H1 (cell line): ENCODE results near the gene PRR3. TPM values are rescaled to one million over a fixed set of nuclear protein-coding genes. Genes with fewer than 3 reads are reported as not detected.

ENCODE experiments used
- BCL11A ChIP-seq, 2 experiments: IDR thresholded peaks; one replicate each; pipeline ENCODE4 v1.6.1; 2011; ENCODE audit warnings: low read depth in 2 of 2, low read length in 2 of 2, mild to moderate bottlenecking in 2 of 2
- EGR1 ChIP-seq: IDR thresholded peaks from 2 replicates; pipeline ENCODE4 v1.6.1; 2011; ENCODE audit warnings: low read depth, low read length, borderline replicate concordance
- POLR2A ChIP-seq, 2 experiments: IDR thresholded peaks; 1 replicate in 1 of 2; 2 replicates in 1 of 2; pipeline ENCODE4 v1.6.1; 2011; ENCODE audit warnings: low read depth in 2 of 2, low read length in 2 of 2, mild to moderate bottlenecking in 2 of 2; ENCODE audit errors: control extremely low read depth in 1 of 2
- POLR2AphosphoS5 ChIP-seq: IDR thresholded peaks from 2 replicates; pipeline ENCODE4 v1.6.1; 2011; ENCODE audit warnings: low read depth, low read length
- RAD21 ChIP-seq, 2 experiments: IDR thresholded peaks in 1 of 2; conservative IDR thresholded peaks in 1 of 2; 2 replicates each; pipeline ENCODE4 v1.6.1; 2011; ENCODE audit warnings: low read depth in 2 of 2, low read length in 2 of 2, improper control_type of control experiment in 1 of 2, inconsistent platforms in 1 of 2, mild to moderate bottlenecking in 1 of 2, moderate library complexity in 1 of 2
- SIRT6 ChIP-seq: IDR thresholded peaks from one replicate; pipeline ENCODE4 v1.7.1; 2012; ENCODE audit warnings: low read length, inconsistent platforms
- TAF7 ChIP-seq: optimal IDR thresholded peaks from 2 replicates; pipeline ENCODE3; 2011; ENCODE audit warnings: low read depth, mild to moderate bottlenecking, inconsistent platforms, low read length, moderate library complexity, borderline replicate concordance
- TCF12 ChIP-seq: IDR thresholded peaks from 2 replicates; pipeline ENCODE4 v1.6.1; 2011; ENCODE audit warnings: low read depth, mild to moderate bottlenecking, low read length
- polyA plus RNA-seq, 7 experiments: library from polyadenylated mRNA; depleted of rRNA in 3 of 7; stranded (reverse) in 5 of 7; unstranded in 2 of 7; fragments of >200 nt in 5 of 7; fragments of 200-250 nt in 2 of 7; gene quantifications; 1 replicate in 5 of 7; 2 replicates in 1 of 7; 4 replicates in 1 of 7; pipeline versions ENCODE4 v1.2.1 to v1.2.3, GENCODE V29; 2011 to 2013; ENCODE audit warnings: missing spikeins in 2 of 7, mixed read lengths in 2 of 7
- total RNA-seq: library from RNA; stranded (reverse); fragmentation: NEBNext Ultra II Directional; extraction: Animal tissue kit (Norgen Biotek cat#: 25700); gene quantifications from 2 replicates; pipeline ENCODE4 v1.2.1, GENCODE V29; 2021

Gene PRR3
- total and polyA plus RNA-seq, 2 of the 8 experiments (the other 6 are each of a cell fraction or from before 2014, with no cell fraction given) = 10.5 to 24.2 TPM

- no peak for TF ChIP-seq BCL11A (IDR thresholded peaks at IDR 0.05; ENCODE audit: low read depth in 2 of 2, low read length in 2 of 2)
- TF ChIP-seq POLR2AphosphoS5 = no peak
- TF ChIP-seq POLR2A (IDR thresholded peaks at IDR 0.05; ENCODE audit: control extremely low read depth in 1 of 2, low read depth in 2 of 2, low read length in 2 of 2) = no peak
- TF ChIP-seq EGR1 = no peak
- TF ChIP-seq SIRT6 = no peak
- no peak for TF ChIP-seq TCF12
- TF ChIP-seq RAD21 (IDR thresholded peaks at IDR 0.05 in 1 of 2, conservative IDR thresholded peaks at IDR 0.05 in 1 of 2; ENCODE audit: low read depth in 2 of 2, low read length in 2 of 2) = no peak
- no peak for TF ChIP-seq TAF7
Measured at GRCh38 chr6:30537931-30538330, 19.2 kb upstream of the PRR3 start (continued).
